Measurements from ENCODE around the gene CABP2. TPM values are rescaled to one million over a fixed set of nuclear protein-coding genes. Genes with fewer than 3 reads are reported as not detected.
A peak's percentile ranks its signal among the peaks of the same experiment; 100 is the strongest.
"Not testable (repeated sequence)": the region's sequence is repeated elsewhere in the genome, so short reads cannot be mapped to it uniquely, and the experiment has no call there.

The CABP2 gene
- total RNA-seq, 6 donors from 2014 or later = not detected

DNA sequence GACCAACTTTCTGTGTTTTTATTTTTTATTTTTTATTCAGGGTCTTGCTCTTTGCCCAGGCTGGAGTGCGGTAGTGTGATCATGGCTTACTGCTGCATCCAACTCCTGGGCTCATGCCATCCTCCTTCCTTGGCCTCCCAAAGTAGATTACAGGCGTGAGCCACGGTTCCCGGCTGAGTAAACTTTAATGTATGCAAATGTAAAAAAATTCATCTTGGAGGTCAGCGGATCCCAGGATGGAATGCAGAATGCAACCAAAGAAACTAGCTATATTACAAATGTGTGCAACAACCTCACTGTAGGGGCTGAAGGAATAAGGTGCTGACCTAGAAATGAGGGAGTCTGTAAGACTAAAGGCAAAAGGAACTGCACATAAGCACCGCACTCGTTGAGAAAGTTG, 9.1 kb downstream of the CABP2 start:
- TF ChIP-seq POLR2AphosphoS5 (IDR thresholded peaks at IDR 0.05) (no peak), POLR2A (IDR thresholded peaks at IDR 0.05) (no peak), EP300 (IDR thresholded peaks at IDR 0.05) (no peak)
- TF ChIP-seq, protein P1, sequence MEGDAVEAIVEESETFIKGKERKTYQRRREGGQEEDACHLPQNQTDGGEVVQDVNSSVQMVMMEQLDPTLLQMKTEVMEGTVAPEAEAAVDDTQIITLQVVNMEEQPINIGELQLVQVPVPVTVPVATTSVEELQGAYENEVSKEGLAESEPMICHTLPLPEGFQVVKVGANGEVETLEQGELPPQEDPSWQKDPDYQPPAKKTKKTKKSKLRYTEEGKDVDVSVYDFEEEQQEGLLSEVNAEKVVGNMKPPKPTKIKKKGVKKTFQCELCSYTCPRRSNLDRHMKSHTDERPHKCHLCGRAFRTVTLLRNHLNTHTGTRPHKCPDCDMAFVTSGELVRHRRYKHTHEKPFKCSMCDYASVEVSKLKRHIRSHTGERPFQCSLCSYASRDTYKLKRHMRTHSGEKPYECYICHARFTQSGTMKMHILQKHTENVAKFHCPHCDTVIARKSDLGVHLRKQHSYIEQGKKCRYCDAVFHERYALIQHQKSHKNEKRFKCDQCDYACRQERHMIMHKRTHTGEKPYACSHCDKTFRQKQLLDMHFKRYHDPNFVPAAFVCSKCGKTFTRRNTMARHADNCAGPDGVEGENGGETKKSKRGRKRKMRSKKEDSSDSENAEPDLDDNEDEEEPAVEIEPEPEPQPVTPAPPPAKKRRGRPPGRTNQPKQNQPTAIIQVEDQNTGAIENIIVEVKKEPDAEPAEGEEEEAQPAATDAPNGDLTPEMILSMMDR (IDR thresholded peaks at IDR 0.05) = no peak
- Histone ChIP-seq H3K4me1 (peaks cover 0 to 1% (median under 1%) of the 10 kb centered on the region in 4 donors), H3K27ac (no peak overlapping the region), H3K4me3 (no peak overlapping the region), H3K36me3 (no peaks in the 10 kb centered on the region), H3K27me3 (no peaks in the 10 kb centered on the region), H3K9me3 (no peaks in the 10 kb centered on the region)
- ATAC-seq (ENCODE audit: low FRiP score in 2 of 2) = no peak
- 76 to 80% methylated on average over 7 of the region's 7 CpGs for WGBS, 2 donors
- DNase-seq = peak in 1 of 2 donors; percentile 9

DNA sequence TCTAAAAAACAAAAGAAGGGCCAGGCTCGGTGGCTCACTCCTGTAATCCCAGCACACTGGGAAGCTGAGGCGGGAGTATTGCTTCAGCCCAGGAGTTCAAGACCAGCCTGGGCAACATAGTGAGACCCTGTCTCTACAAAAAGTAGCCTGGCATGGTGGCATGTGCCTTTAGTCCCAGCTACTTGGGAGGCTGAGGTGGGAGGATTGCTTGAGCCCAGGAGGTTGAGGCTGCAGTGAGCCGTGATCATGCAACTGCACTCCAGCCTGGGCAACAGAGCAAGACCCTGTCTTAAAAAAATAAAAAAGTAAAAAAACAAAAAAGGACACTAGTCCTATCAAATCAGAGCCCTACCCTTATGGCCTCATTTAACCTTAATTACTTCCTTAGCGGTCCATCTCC, 11.7 kb downstream of the CABP2 start:
- not testable (repeated sequence) for H3K4me3 ChIP-seq; H3K36me3 ChIP-seq; H3K27ac ChIP-seq; H3K9me3 ChIP-seq; H3K27me3 ChIP-seq; DNase-seq; ATAC-seq (ENCODE audit: low FRiP score in 2 of 2)
- peaks cover 13 to 19% (median 16%) of the 10 kb centered on the region in 4 donors for H3K4me1 ChIP-seq
- WGBS, 2 donors = 91 to 98% methylated on average over 4 of the region's 4 CpGs

DNA sequence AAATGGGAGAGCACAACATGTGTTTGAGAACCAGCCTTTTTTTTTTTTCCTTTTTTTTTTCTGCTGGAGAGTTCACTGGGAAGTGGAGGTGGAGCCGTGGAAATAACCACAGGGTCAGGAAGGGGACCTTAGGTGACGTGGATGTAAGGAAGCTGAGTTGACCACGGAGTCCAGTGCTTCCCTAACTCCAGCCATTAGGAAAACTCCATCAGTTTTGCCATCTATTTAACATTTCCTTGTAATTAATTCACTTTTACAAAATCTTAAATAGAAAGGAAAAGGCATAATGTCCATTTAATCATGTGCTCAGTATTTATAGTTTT, 13.3 kb downstream of the CABP2 start:
- peaks cover 0 to 6% (median 5%) of the 10 kb centered on the region in 4 donors for H3K36me3 ChIP-seq
- H3K4me3 ChIP-seq = no peak overlapping the region
- H3K27ac ChIP-seq = no peak overlapping the region
- TF ChIP-seq, protein P1 (IDR thresholded peaks at IDR 0.05) = no peak
- TF ChIP-seq EP300 (IDR thresholded peaks at IDR 0.05) (no peak), POLR2AphosphoS5 (IDR thresholded peaks at IDR 0.05) (no peak), POLR2A (IDR thresholded peaks at IDR 0.05) (no peak)
- H3K4me1 ChIP-seq = peaks cover 27 to 35% (median 31%) of the 10 kb centered on the region in 4 donors
- no peak for ATAC-seq (ENCODE audit: low FRiP score in 2 of 2)
- no peaks in the 10 kb centered on the region for H3K9me3 ChIP-seq
- no peak for DNase-seq
- WGBS, 2 donors = 44% methylated on average over 3 of the region's 3 CpGs
- H3K27me3 ChIP-seq = no peaks in the 10 kb centered on the region

DNA sequence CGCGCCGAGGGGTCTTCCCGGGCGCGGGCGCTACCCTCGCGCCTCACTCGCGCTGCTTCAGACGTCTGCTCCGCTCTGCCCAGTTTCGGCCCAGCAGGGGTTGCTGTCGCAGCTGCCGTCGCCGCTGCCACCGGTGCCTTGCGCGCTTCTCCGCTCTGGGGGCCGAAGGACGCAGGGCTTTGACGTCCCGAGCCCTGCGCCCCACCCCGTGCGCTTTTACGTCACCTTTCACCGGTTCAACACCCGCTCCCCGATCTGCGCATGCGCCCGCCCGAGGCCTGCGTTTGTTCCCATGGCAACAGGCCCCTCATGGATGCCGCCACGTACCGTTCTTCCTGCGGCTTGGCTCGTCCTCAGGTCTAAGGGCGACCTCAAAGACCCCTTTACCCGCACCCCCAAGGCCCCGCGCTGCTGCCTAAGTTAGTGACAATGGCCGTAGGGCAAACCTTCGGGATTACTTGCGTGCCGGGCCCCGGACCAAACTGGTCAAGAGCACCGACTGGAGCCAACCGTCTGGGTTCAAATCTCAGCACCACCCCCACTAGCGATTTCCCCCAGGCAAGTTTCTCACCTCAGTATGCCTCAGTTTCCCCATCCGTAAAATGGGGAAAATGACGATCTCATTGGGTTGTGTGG, 14.6 kb downstream of the CABP2 start:
- ATAC-seq (ENCODE audit: low FRiP score in 2 of 2) = peak; percentile 71 to 75
- Histone ChIP-seq H3K36me3 (peaks cover 0 to 6% (median 5%) of the 10 kb centered on the region in 4 donors), H3K9me3 (no peaks in the 10 kb centered on the region), H3K27ac (peak overlapping the region; percentile 95 to 99 (median 98)), H3K4me3 (peak overlapping the region; percentile 69 to 96 (median 78)), H3K4me1 (peaks cover 33 to 49% (median 40%) of the 10 kb centered on the region in 4 donors), H3K27me3 (no peaks in the 10 kb centered on the region)
- TF ChIP-seq POLR2AphosphoS5 (IDR thresholded peaks at IDR 0.05) (peak; percentile 61 to 87), EP300 (IDR thresholded peaks at IDR 0.05) (no peak), POLR2A (IDR thresholded peaks at IDR 0.05) (peak in 2 of 4 donors; percentile 76 to 88)
- TF ChIP-seq, protein P1 (IDR thresholded peaks at IDR 0.05) = peak in 2 of 6 experiments; percentile 6 to 24
- peak; percentile 99 to 100 for DNase-seq
- WGBS, 2 donors = 1 to 2% methylated on average over 17 to 40 of the region's 57 CpGs

DNA sequence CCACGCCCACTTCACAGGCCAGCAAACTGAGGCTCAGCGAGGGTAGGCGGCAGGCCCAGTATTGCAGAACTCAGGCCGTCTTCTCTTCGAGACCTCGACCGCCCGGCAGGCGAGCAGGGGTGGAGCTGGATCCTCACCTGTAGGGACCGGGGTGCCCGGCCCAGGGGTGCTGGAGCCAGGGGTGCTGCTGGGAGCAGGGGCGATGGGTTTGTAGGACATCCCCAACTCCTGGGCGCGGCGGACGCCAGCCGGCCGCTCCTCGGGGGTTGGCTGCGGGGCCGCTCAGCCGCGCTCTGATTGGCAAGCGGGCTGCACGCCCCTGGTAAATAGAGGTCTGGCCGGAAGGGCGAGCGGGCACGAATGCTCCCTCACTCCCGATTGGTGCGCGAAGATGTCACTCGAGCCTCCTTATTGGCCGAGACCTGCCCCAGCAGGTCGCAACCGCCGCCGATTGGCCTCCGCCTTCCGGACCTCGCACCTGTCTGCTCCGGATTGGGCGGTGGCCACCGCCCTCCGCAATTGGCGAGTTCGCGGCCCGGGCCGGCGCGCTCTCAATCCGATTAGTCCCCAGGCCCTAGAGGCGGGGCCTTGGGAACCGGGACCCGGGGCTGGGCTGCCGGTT, 15.3 kb downstream of the CABP2 start, which contains the start of gene CDK2AP2:
CDK2AP2 (minus strand) TSS at position 299 of the 622 bp plus-strand sequence; CDS start at position 219, 80 bp downstream.
- TF ChIP-seq EP300 (IDR thresholded peaks at IDR 0.05) = no peak
- peak in 3 of 4 donors; percentile 2 to 96 (median 89) for TF ChIP-seq POLR2A (IDR thresholded peaks at IDR 0.05)
- TF ChIP-seq, protein P1 (IDR thresholded peaks at IDR 0.05) = peak in 2 of 6 experiments; percentile 21 to 22
- peak; percentile 30 to 94 for TF ChIP-seq POLR2AphosphoS5 (IDR thresholded peaks at IDR 0.05)
- Histone ChIP-seq H3K9me3 (no peaks in the 10 kb centered on the region), H3K4me1 (peaks cover 35 to 53% (median 43%) of the 10 kb centered on the region in 4 donors), H3K27ac (peak within 1 kb of the TSS; percentile 95 to 99 (median 98)), H3K36me3 (peaks cover 0 to 6% (median 5%) of the 10 kb centered on the region in 4 donors), H3K4me3 (peak within 1 kb of the TSS; percentile 69 to 96 (median 78)), H3K27me3 (no peaks in the 10 kb centered on the region)
- peak; percentile 93 to 95 for ATAC-seq (ENCODE audit: low FRiP score in 2 of 2)
- DNase-seq = peak; percentile 99 to 100
- WGBS, 2 donors = 0 to 3% methylated on average over 3 to 6 of the region's 57 CpGs

Data from upper lobe of left lung (tissue), 6 donors.